Astrocyte of the cerebellum (primary cell): Measurements from ENCODE around the gene CNPPD1.

Experiments
- DNase-seq: peaks from one replicate; pipeline ENCODE4 v3.0.0-alpha.2; 2011; ENCODE audit warnings: low read depth
- H3K4me3 ChIP-seq: 2 replicates; pipeline ENCODE4 v1.5.1; 2011; ENCODE audit warnings: mild to moderate bottlenecking, low read depth, low read length, moderate library complexity
- CTCF ChIP-seq: IDR thresholded peaks from 2 replicates; pipeline ENCODE4 v1.5.1; 2012; ENCODE audit warnings: low read length, low read depth, moderate library complexity, mild to moderate bottlenecking; ENCODE audit errors: missing control alignments
- in situ Hi-C: cut with HindIII; loops from 2 replicates; pipeline ENCODE4 v1.10.0; 2017; ENCODE audit warnings: low sequenced_read_pairs

Gene CNPPD1

GRCh38 chr2:219184121-219184520, 7.4 kb upstream of the CNPPD1 start:
- H3K4me3 ChIP-seq = no peak overlapping the region
- TF ChIP-seq CTCF = no peak
- in situ Hi-C loops = loop anchor here (5.0 kb wide), 1 partner anchor 43 kb away; the partner anchor contains the start of genes ANKZF1 and ATG9A
- no peak for DNase-seq

DNA sequence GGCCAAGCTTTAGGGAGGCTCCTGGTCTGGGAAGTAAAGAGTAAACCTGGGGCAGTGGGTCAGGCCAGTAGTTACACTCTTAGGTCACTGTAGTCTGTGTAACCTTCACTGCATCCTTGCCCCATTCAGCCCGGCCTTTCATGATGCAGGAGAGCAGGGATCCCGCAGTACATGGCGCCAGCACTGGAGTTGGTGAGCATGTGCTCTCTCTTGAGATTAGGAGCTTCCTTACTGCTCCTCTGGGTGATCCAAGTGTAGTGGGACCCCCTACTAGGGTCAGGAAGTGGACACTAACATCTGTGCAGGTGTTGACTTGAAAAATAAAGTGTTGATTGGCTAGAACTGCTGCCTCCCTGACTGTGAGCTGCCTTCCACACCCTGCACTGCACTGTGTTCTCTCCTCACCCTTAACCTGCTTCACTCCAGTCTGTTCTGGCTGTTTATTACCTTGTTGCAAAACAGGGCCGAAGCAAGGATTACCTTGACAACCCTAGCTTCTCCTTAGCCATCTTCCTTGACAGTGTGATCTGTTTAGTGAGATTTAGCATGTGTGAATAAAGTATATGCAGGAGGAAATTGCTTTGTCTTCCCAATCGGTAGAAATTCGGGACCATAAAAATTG, 6.5 kb upstream of the CNPPD1 start:
- TF ChIP-seq CTCF = no peak
- DNase-seq = no peak
- no peak overlapping the region for H3K4me3 ChIP-seq
- in situ Hi-C loops = loop anchor here (5.0 kb wide), 1 partner anchor 44 kb away; the partner anchor contains the start of genes ANKZF1 and ATG9A

- no peak for DNase-seq
- no peak overlapping the region for H3K4me3 ChIP-seq
- no peak for TF ChIP-seq CTCF
- in situ Hi-C loops = loop anchor here (5.0 kb wide), 1 partner anchor 45 kb away; the partner anchor contains the start of genes ANKZF1 and ATG9A
Observed at GRCh38 chr2:219182331-219183150, 5.8 kb upstream of the CNPPD1 start.

DNA sequence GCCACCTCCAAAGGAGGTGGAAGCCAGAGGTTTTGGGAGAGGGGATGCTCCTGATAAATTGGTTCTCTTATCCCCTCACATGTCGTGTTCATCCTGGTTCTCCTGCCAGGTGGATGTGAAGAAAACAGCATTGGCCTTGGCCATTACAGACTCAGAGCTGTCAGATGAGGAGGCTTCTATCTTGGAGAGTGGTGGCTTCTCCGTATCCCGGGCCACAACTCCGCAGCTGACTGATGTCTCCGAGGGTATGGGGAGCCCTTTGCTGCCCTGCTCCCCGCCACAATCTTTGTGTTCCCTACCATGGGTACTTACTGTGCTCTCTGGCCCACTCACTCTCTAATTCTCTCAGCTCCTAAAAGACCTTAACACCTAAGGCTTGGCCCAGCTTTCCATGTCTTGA, 4.8 kb upstream of the CNPPD1 start:
- in situ Hi-C loops = loop anchor here (5.0 kb wide), 1 partner anchor 46 kb away; the partner anchor contains the start of genes ANKZF1 and ATG9A
- H3K4me3 ChIP-seq = no peak overlapping the region
- no peak for TF ChIP-seq CTCF
- no peak for DNase-seq

GRCh38 chr2:219180961-219181360, 4.2 kb upstream of the CNPPD1 start:
- no peak for DNase-seq
- TF ChIP-seq CTCF = no peak
- H3K4me3 ChIP-seq = no peak overlapping the region
- in situ Hi-C loops = loop anchor here (5.0 kb wide), 1 partner anchor 46 kb away; the partner anchor contains the start of genes ANKZF1 and ATG9A

GRCh38 chr2:219179601-219180465, 3.1 kb upstream of the CNPPD1 start:
- no peak for DNase-seq
- no peak overlapping the region for H3K4me3 ChIP-seq
- no peak for TF ChIP-seq CTCF
- in situ Hi-C loops = loop anchor here (5.0 kb wide), 1 partner anchor 47 kb away; the partner anchor contains the start of genes ANKZF1 and ATG9A
